HG03571 (cell line): ENCODE data around the gene NOVA1.
"Not testable (repeated sequence)": the region's sequence is repeated elsewhere in the genome, so short reads cannot be mapped to it uniquely, and the experiment has no call there.

Experiments used
- ATAC-seq: cut with Tn5 transposase; IDR thresholded peaks from one replicate; pipeline ENCODE4 v1.9.1; 2021; ENCODE audit not compliant: unreplicated experiment

The NOVA1 gene

DNA sequence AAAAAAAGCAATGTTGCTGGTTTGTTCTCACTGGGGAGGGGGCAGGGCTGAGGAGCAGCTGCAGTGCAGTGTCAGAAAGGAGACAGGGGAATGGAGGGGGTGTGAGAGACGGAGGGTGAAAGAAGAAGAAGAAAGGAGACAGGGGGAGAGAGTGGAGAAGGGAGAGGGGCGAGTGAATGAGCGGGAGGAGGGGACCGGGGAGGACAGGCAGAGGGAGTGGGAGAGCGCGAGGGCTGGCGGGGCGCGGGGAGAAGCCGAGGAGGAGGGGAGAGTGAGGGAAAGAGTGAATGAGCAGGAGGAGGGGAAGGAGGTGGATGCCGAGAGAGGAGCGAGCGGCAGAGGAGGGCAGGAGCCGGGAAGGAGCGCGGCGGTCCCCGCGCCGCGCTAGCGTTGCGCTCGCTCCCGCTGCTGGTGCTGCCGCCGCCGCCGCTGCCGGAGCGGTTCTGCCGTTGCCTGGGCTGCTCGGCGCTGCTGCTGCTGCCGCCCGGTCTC is at the start of gene NOVA1:
Gene NOVA1 (minus strand): TSS at position 445 of the 492 bp plus-strand sequence. CDS start 597 bp downstream, outside the sequence.
- no peak for ATAC-seq

DNA sequence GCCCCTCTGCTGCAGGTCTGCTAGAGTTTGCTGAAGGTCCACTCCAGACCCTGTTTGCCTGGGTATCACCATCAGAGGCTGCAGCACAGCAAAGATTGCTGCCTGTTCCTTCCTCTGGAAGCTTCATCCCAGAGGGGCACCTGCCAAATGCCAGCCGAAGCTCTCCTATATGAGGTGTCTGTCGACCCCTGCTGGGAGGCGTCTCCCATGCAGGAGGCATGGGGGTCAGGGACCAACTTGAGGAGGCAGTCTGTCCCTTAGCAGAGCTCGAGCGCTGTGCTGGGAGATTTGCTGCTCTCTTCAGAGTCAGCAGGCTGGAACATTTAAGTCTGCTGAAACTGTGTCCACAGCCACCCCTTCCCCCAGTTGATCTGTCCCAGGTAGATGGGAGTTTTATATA is 47.2 kb upstream of the NOVA1 start:
- not testable (repeated sequence) for ATAC-seq

- no peak for ATAC-seq
Observed at GRCh38 chr14:26636561-26636960, 38.7 kb upstream of the NOVA1 start.

- ATAC-seq, result not testable (repeated sequence)
Observed at GRCh38 chr14:26634946-26635345, 37.1 kb upstream of the NOVA1 start.

DNA sequence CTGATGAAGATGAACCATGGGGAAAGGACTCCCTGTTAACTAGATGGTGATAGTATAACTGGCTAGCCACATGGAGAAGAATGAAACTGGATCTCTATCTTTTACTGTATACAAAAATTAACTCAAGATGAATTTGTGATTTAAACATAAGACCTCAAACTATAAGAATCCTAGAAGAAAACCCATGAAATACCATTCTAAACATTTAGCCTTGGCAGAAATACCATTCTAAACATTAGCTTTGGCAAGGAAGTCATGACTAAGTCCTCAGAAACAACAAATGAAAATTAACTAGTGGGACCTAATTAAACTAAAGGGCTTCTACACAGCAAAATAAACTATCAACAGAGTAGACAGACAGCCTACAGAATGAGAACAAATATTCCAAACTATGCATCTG is 28.4 kb upstream of the NOVA1 start:
- no peak for ATAC-seq

GRCh38 chr14:26622611-26623010 is 24.8 kb upstream of the NOVA1 start:
- no peak for ATAC-seq

- ATAC-seq, result no peak
Observed at GRCh38 chr14:26621807-26622560, 24.2 kb upstream of the NOVA1 start.

DNA sequence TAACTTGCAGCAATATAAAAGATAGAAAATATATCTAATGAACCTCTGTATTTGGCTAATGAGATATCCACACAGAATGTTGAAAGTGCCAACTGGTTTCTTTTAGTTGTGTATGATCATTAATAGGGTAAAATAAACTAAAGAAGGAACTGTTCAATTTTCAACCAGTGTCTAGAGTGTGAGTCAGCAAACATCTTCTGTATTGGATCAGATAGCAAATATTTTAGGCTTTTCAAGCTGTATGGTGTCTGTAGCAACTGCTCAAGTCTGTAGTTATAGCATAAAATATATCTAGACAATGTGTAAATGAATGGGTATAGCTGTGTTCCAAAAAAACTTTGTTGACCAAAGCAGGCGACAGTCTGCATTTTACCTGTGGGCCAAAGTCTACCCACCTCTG is 23.5 kb upstream of the NOVA1 start:
- ATAC-seq, result no peak

GRCh38 chr14:26611259-26611658 is 13.4 kb upstream of the NOVA1 start:
- ATAC-seq, result no peak

- ATAC-seq, result no peak
Observed at GRCh38 chr14:26606729-26607312, 9.0 kb upstream of the NOVA1 start.

GRCh38 chr14:26605602-26606001 is 7.8 kb upstream of the NOVA1 start:
- no peak for ATAC-seq

- no peak for ATAC-seq
Observed at GRCh38 chr14:26602902-26603301, 5.1 kb upstream of the NOVA1 start.

DNA sequence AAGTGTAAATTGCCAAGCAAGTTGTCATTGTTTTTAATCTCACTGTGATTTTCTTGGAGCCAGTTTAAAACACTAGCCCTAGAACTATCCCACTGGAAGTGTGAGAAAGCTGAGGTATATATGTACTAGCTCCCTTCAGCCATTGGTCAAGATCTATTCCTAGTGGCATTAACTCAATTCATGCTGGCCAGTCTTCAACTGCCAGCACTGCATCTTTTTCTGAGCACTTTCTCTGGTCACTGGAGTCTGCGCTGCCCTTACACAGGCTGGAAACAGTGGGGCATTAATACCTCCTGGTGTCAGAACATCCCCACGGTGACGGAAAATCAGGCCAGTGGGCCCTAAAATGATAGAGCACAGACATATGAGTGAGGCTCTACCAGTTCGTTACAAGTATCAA is 4.0 kb upstream of the NOVA1 start:
- ATAC-seq, result no peak

DNA sequence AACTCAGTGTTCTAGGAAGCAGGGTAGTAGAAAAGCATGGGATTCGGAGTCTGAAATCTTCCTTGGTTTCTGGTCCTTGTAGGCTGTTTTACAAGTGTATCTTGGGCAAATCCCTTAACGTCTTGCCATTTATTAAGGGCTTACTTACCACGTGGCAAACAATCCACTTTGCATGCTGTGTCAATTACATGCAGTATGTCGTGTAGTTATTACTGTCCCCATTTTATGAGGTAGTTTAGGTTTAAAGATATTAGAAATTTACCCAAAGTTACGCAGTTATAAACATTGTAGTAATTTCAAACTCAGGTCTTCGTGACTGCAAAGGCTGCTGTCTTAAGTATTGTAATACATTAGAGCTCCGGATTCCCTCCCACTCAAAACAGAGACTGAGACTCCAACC is 1.5 kb upstream of the NOVA1 start:
- ATAC-seq, result no peak

DNA sequence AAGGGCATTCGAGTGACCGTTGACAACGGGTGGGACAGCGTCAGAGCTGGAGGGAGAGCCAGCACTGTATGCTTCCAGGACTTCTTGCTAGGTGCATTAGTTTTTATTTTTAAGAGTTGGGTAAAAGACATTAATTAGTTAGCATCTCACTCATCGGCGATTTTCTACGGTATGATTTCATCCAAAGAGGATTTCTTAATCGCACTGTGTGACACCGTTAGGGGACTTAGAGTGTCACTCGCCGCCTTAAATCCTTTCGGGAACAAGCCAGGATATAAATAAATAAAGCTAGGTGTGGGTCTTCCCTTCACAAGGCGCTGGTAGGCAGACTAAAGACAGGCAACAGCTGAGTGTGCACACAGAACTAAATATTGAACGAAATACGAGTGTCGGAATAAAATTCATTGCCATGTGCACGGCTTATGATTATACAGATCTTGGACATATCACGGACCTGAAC is 869 bp upstream of the NOVA1 start:
- no peak for ATAC-seq

- ATAC-seq, result no peak
Observed at GRCh38 chr14:26598081-26598671, 343 bp upstream of the NOVA1 start.

DNA sequence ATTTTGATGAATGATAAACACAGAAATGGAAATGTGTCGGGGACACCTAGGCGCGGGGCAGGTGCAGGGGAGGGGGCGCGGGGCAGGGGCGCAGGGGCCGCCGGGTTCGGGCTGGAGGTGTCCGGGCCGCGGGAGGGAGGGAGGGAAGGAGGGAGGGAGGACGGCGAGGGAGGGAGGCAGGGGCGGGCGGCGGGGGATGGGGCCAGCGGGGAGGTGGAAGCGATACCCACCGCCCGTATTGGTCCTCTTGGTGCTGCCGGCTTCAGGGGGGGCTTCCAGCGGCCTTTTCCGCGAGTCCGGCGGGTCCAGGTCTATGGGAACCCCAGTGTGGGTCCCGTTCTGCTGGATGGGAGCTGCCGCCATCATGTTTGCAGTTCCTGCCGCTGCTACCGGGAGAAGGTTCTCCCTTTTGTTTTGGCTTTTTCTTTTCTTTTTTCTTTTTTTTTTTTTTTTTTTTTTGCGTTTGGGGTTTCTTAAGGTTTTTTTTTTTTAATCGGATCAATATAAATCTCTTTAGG is 703 bp downstream of the NOVA1 start:
- no peak for ATAC-seq

- no peak for ATAC-seq
Observed at GRCh38 chr14:26596543-26597061, 1.2 kb downstream of the NOVA1 start.

DNA sequence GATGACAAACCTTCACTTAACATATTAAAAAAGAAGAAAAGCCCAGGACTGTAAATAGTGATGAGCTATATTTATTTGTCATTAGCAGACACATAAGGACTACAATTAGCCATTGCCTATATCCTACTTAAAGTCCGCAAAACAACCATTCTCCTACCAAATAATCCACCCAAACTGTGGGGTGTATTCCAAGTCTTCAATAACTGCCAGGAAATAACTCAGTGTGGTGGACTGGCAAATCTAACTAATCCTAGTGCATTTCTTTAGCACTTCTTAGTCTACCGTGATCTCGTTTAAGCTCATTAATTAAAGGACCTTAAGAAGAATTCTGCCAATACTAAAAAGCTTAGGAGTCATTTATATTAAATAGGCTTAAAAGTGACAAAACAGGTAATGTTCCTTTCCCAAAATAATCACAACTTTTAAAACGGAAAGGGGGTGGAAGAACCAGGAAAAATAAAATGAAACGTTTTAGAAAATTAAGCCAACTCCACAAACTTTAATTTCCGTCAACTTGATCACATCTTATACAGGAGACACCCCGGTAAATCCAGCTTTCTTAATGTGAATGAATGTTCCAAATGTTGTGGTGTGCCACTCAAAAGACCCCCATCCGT is 1.8 kb downstream of the NOVA1 start:
- no peak for ATAC-seq

- ATAC-seq, result no peak
Observed at GRCh38 chr14:26594756-26595545, 2.9 kb downstream of the NOVA1 start.
